ENCODE measurements around the gene SMR3A.

The SMR3A gene

GRCh38 chr4:70360460-70360859 lies at the start of gene SMR3A:
Gene SMR3A, plus strand, starts transcription at chr4:70360760. Its CDS starts 1,356 bp downstream, at chr4:70362116.
- DNase-seq = no peak

DNA sequence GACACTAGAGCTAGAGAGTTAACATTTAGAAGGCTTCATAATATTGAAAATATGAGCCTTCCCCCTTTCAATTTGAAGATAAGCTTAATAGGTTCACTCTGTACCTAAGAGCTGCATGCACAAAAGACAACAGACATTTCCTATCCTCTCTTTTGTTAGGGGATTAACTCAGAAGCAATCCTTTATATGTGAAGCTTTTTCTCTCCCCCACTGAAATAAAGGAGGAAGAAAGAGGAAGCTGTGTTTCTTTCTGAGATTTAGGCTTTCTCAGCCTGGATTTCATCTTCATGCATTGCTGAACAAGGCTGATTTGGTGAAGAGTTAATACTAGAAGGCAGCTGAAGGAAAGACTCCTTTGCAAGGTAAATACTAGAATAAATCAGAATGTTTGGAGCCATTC lies 46.8 kb upstream of the SMR3A start:
- DNase-seq = no peak

- DNase-seq = no peak
Observed at GRCh38 chr4:70315928-70316327, 44.6 kb upstream of the SMR3A start.

- no peak for DNase-seq
Observed at GRCh38 chr4:70326052-70326451, 34.5 kb upstream of the SMR3A start.

DNA sequence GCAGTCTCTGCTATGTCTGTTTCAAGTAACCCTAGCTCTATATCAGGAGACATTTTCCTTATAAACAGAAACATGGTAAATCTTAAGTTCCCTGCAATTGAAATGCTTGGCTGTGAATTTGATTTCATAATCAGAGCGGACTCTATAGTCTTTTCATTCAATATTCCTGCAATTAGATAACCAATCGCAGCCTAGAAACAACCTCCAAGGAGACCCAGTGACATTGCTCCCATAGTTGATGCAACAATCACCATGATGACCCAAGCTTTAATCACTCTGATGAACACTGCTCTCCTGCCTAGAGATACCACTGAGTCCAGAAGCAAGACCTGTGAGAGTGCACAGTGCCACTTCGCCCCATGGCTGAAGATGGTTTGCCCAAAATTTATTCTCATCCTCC lies 25.9 kb upstream of the SMR3A start, which contains the start of gene CABS1:
Gene CABS1, plus strand, starts transcription at position 301 of the 400 bp plus-strand sequence. Its CDS starts 59 bp downstream, at position 360.
- DNase-seq = no peak

GRCh38 chr4:70336043-70336442 lies 24.5 kb upstream of the SMR3A start:
- DNase-seq = no peak

GRCh38 chr4:70337886-70338420 lies 22.6 kb upstream of the SMR3A start:
- DNase-seq = no peak

DNA sequence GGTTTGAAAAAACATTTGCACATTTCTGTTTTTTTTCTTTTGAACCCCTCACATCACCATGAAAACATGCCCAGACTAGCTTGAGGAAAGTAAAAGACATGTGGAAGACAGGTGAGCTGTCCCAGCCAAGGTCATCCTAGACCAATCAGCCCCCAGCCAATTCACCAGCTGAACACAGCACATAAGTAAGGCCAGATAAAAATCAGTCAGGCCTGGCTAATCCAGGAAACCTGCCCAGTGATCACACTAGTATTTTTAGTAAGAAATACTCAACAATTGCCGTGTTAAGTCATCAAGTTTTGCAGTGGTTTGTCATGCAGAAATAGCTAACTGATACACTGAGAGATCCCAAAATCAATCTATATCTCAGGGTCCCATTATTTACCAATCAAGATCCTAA lies 4.4 kb upstream of the SMR3A start:
- no peak for DNase-seq

DNA sequence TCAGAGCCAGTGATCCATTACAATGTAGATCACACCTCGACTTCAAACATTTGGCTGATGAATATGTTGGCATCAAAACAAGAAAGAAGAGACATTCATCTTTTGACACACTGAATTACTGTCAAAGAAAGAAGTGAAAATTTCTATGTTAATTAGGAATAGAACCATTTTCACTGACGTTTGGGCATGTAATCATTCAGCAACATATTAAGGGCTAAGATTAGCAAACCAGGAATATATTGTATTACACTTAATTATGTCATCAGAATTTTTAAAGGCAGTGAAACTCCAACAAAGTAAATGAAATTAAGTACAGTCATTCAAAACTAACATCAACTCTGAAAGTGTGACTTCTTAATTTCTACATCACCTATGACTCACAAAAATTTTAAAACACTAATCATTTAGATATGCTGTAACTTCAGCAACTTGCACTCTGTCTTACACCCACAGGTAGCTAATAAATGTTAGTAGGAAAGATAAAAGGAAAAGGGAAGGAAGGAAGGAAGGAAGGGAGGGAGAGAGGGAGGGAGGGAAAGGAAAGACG lies 1.4 kb upstream of the SMR3A start:
- DNase-seq = no peak

- DNase-seq = no peak
Observed at GRCh38 chr4:70364002-70364401, 3.4 kb downstream of the SMR3A start.

- DNase-seq = no peak
Observed at GRCh38 chr4:70365479-70365878, 4.9 kb downstream of the SMR3A start.

DNA sequence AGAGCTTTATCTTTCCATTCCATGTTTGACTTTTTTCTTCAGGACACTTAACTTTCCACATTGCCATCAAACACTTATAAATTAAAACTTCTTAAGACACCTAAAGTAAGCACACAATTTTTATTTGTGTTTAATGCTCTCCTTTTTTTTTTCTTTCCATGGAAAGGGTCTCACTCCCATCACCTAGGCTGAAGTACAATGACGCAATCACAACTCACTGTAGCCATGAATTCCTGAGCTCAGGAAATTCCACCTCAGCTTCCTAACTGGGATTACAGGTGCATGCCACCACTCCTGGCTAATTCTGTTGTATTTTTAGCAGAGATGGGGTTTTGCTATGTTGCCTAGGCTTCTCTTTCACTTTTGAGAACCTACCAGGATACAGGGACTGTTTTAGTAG lies 7.3 kb downstream of the SMR3A start:
- no peak for DNase-seq

- no peak for DNase-seq
Observed at GRCh38 chr4:70371987-70372386, 11.4 kb downstream of the SMR3A start.

- no peak for DNase-seq
Observed at GRCh38 chr4:70372760-70373159, 12.2 kb downstream of the SMR3A start.

DNA sequence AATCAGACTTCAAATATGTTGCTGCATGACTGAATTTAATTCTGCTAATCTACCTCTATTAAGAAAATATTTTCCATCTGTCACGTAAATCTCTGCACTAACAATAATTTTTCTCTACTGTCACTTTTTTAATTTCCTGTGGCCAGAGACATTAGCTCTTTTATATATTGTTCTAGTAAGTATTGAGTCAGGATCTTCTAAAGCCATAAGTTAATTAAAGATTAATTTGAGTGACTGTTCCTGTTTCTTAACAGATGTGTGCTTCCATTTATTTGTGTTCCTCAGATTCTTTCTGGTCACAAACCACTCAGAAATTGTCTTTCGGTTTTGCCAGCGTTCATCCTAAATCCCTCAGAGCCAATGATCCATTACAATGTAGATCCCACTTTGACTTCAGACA lies 20.0 kb downstream of the SMR3A start:
- no peak for DNase-seq

GRCh38 chr4:70382691-70383181 lies 22.2 kb downstream of the SMR3A start, which contains the start of gene SMR3B:
Gene SMR3B, plus strand, starts transcription at chr4:70383131. Its CDS starts 1,380 bp downstream, at chr4:70384511.
- DNase-seq = no peak

GRCh38 chr4:70392057-70392776 lies 31.7 kb downstream of the SMR3A start:
- no peak for DNase-seq

DNA sequence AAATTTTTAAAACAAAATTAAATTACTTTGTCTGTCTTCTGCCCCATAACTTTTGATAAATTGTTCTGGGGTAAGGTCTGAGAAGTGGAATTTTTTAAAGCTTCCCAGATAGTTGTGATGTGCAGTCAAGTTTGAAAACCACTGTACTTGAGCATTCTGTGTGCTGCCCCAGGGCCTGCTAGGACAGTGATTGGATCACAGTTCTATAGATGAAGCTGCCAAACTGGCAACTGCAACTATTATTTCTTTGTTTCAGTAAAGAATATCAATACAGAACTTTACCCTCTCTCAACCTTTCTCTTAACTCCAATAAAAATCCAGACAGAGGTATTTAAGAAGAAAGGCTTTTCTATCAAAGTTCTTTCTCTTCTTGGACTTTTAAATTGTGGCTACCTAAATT lies 37.0 kb downstream of the SMR3A start, which contains the start of gene OPRPN:
Gene OPRPN, plus strand, starts transcription at position 361 of the 400 bp plus-strand sequence. CDS start 1,346 bp downstream, outside the sequence.
- DNase-seq = no peak

DNA sequence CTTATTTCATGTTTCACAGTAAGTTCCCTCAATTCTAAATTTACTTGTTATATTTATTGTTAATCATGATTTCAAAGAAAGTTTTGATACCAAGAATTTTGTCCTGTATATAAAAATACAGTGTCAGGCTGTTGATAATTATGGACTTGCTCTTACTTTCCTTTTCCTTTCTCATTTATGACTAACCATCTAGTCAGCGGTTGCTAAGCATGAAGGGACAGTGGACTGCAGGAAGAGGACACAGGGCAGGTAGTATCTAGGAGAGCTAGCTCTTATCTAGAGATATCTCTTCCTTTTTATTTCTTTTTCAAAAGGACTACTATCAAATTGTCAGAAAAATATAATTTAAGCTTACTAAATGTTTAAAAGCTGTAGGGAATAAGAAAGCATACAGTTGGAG lies 38.8 kb downstream of the SMR3A start:
- no peak for DNase-seq

GRCh38 chr4:70402762-70403161 lies 42.2 kb downstream of the SMR3A start:
- no peak for DNase-seq

GRCh38 chr4:70405765-70406164 lies 45.2 kb downstream of the SMR3A start:
- DNase-seq = no peak
